ENCODE data around the gene KCTD6. TPM values are rescaled to one million over a fixed set of nuclear protein-coding genes. Genes with fewer than 3 reads are reported as not detected.

KCTD6 gene
- total RNA-seq, 4 donors from 2014 or later = 11.9 to 17.2 (median 14.6) TPM

GRCh38 chr3:58484722-58485069 lies 7.2 kb upstream of the KCTD6 start:
- TF ChIP-seq CTCF (IDR thresholded peaks at IDR 0.05) = no peak
- ATAC-seq (ENCODE audit: low FRiP score) (no peak), DNase-seq (ENCODE audit: low spot score) (no peak)

- DNase-seq (ENCODE audit: low spot score) (no peak), ATAC-seq (ENCODE audit: low FRiP score) (no peak)
- no peak for TF ChIP-seq CTCF (IDR thresholded peaks at IDR 0.05)
These were observed 6.0 kb upstream of the KCTD6 start for GRCh38 chr3:58485801-58486435.

- DNase-seq (ENCODE audit: low spot score) (no peak), ATAC-seq (ENCODE audit: low FRiP score) (peak; percentile 58)
- TF ChIP-seq CTCF (IDR thresholded peaks at IDR 0.05) = no peak
These were observed 4.6 kb upstream of the KCTD6 start for GRCh38 chr3:58487140-58487886.

- DNase-seq (ENCODE audit: low spot score) (no peak), ATAC-seq (ENCODE audit: low FRiP score) (no peak)
- no peak for TF ChIP-seq CTCF (IDR thresholded peaks at IDR 0.05)
These were observed 2.9 kb upstream of the KCTD6 start for GRCh38 chr3:58488967-58489366.

GRCh38 chr3:58490860-58491501 lies 915 bp upstream of the KCTD6 start:
- ATAC-seq (ENCODE audit: low FRiP score) = no peak
- TF ChIP-seq CTCF (IDR thresholded peaks at IDR 0.05) = no peak
- no peak for DNase-seq (ENCODE audit: low spot score)

- no peak for TF ChIP-seq CTCF (IDR thresholded peaks at IDR 0.05)
- no peak for ATAC-seq (ENCODE audit: low FRiP score)
- DNase-seq (ENCODE audit: low spot score) = no peak
These were observed 604 bp downstream of the KCTD6 start for GRCh38 chr3:58492494-58492905.

Data from omental fat pad (tissue), 4 donors.